Renal pelvis (tissue), 12 donors: Measurements from ENCODE around the gene MASTL. TPM values are rescaled to one million over a fixed set of nuclear protein-coding genes. Genes with fewer than 3 reads are reported as not detected.
A peak's percentile ranks its signal among the peaks of the same experiment; 100 is the strongest.
"Not testable (repeated sequence)": the region's sequence is repeated elsewhere in the genome, so short reads cannot be mapped to it uniquely, and the experiment has no call there.

Experiments
- DNase-seq: peaks from one replicate; pipeline ENCODE4 v3.0.0-alpha.2; 2013
- long read RNA-seq, 16 experiments: transcript quantifications; one replicate each; lab custom pipeline, GENCODE V29; 2026
- polyA plus RNA-seq, 3 donors: library from polyadenylated mRNA; unstranded; fragments of 120-200 nt; gene quantifications; one replicate each; pipeline ENCODE4 v1.2.1, GENCODE V29; 2013; ENCODE audit not compliant: insufficient read length in 3 of 3

The MASTL gene
- polyA plus RNA-seq, result 10 to 100 TPM; 11.5 to 18.2 (median 17.6) TPM
- long read RNA-seq, donor 1, partial matches to known transcripts, result 0 of 7 reads
- long read RNA-seq, donor 1, other reads (novel, unspliced or antisense), result 5 of 7 reads
- long read RNA-seq, donor 2, partial matches to known transcripts, result 0 of 1 reads
- long read RNA-seq, donor 2, other reads (novel, unspliced or antisense), result 0 of 1 reads
- long read RNA-seq, donor 3, result 0 reads
- long read RNA-seq, donor 4, partial matches to known transcripts, result 0 of 1 reads
- long read RNA-seq, donor 4, other reads (novel, unspliced or antisense), result 0 of 1 reads
- long read RNA-seq, donor 5, result 0 reads
- long read RNA-seq, donor 6, result 0 reads
- long read RNA-seq, donor 7, partial matches to known transcripts, result 0 of 2 reads
- long read RNA-seq, donor 7, other reads (novel, unspliced or antisense), result 0 of 2 reads
- long read RNA-seq, donor 8, result 0 reads
- long read RNA-seq, donor 9, partial matches to known transcripts, result 0 of 1 reads
- long read RNA-seq, donor 9, other reads (novel, unspliced or antisense), result 0 of 1 reads
- long read RNA-seq, donor 10, partial matches to known transcripts, result 0 of 1 reads
- long read RNA-seq, donor 10, other reads (novel, unspliced or antisense), result 0 of 1 reads
- long read RNA-seq, donor 11, result 0 reads
- long read RNA-seq, donor 12, result 0 reads
- long read RNA-seq, donor 13, result 0 reads
- long read RNA-seq, donor 14, result 0 reads
- long read RNA-seq, donor 15, partial matches to known transcripts, result 8 of 9 reads
- long read RNA-seq, donor 15, other reads (novel, unspliced or antisense), result 0 of 9 reads
- long read RNA-seq, donor 16, partial matches to known transcripts, result 0 of 1 reads
- long read RNA-seq, donor 16, other reads (novel, unspliced or antisense), result 0 of 1 reads

GRCh38 chr10:27155066-27155754, at the start of gene MASTL:
TSS of gene MASTL (plus strand) at chr10:27155352. CDS start at chr10:27155427, 75 bp downstream.
- peak; percentile 92 for DNase-seq

DNA sequence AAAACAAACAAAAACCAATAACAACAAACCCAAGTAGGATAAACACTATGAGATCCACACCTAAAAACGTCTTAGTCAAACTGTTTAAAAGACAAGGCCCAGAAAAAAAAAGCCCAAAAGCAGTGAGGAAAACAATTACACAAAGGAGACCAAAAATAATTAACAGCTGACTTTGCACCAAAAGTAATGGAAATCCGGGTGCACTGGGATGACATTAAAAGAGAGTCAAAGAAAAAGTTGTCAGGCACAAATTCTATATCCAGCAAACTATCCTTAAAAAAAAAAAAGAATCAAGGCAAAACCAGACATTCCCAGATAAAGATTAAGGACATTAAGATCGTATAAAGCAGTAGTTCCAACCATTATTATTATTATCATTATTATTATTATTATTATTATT, 47.0 kb upstream of the MASTL start:
- no peak for DNase-seq

DNA sequence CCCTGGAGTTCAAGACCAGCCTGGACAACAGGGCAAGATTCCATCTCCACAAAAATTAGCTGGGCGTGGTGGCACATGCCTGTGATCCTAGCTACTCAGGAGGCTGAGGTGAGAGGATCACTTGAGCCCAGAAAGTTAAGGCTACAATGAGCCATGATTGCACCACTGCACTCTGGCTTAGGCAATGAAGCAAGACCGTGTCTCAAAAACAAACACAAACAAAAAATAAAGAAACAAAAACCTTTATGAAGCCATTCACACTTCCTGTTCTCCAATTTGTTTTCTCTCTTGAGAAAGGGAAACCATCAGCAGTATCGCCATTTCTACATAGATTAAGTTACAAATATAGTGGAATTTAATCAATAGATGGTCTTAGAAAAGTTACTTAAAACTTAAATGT, 20.8 kb upstream of the MASTL start:
- DNase-seq, result no peak

DNA sequence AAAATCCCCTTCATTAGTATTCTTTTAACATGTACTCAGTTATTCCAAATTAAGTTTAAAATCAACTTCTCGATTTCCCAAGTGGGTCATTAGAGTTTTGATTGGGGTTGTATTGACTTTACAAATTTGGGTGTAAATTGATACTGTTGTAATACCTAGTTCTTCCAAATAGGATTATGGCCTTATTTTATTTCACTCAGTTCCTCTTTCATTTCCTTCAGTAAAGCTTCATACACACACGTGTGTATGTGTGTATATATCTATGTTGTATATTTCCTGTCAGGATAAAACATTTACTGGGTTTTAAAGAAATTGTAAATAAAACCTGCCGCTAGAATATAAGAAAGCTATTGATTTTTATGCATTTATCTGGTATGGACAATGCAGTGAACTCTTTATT, 16.9 kb upstream of the MASTL start:
- DNase-seq, result no peak

GRCh38 chr10:27143686-27144085, 11.5 kb upstream of the MASTL start:
- no peak for DNase-seq

DNA sequence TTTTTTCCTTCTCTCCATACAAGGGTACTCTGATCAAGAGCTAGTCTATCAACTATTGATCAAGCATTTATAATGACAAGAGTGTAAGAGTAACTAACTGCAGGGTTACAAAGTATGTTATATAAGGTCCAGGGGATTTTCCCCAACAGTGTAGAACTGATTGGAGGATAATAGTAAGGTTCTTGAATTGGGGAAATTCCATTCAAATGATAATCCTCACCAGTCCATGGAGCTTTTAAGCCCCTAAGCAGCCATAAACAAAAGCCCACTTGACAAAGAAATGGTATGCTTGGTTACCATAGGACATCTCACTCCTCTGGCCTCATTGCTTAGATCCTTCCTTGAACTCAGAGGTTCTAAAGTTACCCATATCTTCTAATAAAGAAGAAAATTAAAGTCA, 9.2 kb upstream of the MASTL start:
- DNase-seq, result no peak

DNA sequence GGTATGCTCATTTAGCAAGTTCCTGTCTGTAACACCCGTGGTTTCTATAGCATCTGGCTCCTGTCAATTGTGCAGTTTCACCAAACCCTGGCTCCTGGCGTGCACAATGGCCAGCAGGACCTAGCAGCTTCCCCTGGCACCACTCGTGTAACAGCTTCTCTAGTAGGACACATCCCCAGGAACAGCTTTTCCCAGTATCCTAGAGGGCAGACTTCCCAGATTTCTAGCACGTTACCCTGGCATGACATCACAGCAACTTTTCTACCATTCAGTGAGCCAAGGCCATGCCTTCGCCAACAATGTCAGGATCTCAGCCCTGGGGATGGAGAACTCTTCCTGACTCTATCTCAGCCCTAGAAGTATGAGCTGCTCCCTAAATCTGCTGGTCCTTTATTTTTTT, 7.5 kb upstream of the MASTL start:
- no peak for DNase-seq

- no peak for DNase-seq
Measured at GRCh38 chr10:27150261-27150660, 4.9 kb upstream of the MASTL start.

GRCh38 chr10:27152687-27153086, 2.5 kb upstream of the MASTL start:
- DNase-seq, result no peak

GRCh38 chr10:27153329-27153728, 1.8 kb upstream of the MASTL start:
- no peak for DNase-seq

DNA sequence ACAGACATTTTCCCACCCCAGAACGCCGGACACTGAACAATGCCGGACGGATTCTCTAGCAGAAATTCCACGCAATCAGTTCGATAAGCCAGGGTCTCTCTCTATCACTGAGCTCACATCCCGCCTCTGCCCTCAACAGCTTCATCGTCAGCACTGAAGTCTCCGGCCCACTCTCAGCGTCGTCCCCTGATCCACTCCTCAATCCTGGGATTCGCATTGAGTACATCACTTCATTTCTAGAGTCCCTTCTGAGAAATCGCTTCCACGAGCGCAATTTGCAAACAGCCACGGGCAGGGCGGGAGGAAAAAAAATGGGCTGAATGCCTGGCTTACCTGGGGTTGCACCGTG, 1.3 kb upstream of the MASTL start:
- DNase-seq, result no peak

DNA sequence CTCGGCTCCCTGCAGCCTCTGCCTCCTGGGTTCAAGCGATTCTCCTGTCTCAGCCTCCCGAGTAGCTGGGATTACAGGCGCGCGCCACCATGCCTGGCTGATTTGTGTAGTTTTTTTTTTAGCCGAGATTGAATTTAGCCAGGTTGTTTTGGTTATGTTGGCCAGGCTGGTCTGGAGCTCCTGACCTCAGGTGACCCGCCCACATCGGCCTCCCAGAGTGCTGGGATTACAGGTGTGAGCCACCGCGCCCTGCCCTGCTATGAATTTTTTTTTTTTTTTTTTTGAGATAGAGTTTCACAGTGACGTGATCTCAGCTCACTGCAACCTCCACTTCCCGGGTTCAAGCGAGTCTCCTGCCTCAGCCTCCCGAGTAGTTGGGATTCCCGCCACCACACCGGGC, 1.4 kb downstream of the MASTL start:
- DNase-seq, result not testable (repeated sequence)

DNA sequence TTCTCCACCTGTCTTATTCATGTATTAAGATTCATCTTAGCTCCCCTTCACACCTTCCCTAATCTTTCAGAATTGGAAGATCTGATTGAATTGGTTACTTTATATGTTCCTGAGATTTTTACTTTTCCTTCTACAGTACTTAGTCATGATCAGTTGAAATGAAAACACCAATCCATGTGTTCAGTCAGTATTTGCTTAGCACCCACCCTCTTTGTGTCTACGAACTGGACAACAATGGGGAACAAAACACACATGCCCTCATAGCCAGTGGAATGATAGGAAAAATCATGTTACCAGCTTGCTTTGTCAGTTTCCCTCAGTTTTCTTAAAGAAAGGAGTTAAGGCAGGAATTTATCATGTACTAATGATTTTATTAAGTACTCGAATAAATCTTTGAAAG, 2.0 kb downstream of the MASTL start:
- DNase-seq, result no peak

DNA sequence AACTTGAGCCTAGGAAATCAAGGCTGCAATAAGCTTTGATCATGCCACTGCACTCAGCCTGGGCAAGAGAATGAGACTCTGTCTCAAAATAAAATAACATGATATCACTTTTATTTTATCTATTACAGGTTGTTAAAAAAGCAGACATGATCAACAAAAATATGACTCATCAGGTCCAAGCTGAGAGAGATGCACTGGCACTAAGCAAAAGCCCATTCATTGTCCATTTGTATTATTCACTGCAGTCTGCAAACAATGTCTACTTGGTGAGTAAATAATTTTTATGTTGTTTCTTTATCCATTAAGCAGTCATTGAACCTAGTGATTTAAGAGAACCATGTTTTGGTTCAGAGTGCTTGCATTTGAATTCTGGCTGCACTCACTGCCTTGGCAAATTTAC, 3.3 kb downstream of the MASTL start:
- no peak for DNase-seq

DNA sequence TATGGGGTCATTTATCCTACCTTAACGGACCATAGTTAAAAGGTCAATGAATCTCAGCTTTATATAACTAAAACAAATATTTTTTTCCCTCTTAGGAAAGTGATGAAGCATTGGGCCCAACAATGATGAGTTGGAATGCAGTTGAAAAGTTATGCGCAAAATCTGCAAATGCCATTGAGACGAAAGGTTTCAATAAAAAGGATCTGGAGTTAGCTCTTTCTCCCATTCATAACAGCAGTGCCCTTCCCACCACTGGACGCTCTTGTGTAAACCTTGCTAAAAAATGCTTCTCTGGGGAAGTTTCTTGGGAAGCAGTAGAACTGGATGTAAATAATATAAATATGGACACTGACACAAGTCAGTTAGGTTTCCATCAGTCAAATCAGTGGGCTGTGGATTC, 14.7 kb downstream of the MASTL start:
- DNase-seq, result no peak

GRCh38 chr10:27188259-27188658, 33.1 kb downstream of the MASTL start:
- no peak for DNase-seq

DNA sequence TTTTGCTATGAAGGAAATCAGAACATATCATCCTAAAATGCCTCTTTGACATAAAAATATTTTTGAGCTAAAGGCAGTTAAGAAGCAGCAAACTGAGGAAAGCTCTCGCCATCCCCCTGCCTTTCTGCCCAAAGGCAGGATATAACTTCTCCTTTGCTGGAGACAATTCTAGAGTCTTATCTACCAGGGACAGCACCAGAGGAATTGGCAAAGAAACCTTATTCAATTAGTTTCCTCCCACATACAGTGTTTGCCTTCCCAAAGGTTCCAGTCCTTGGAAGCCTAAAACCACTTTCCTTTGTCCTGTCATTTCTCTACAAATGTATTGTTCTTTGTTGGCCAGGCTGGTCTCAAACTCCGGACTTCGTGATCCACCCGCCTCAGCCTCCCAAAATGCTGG, 33.7 kb downstream of the MASTL start:
- DNase-seq, result no peak

GRCh38 chr10:27190508-27190907, 35.4 kb downstream of the MASTL start:
- DNase-seq, result no peak

GRCh38 chr10:27192284-27192683, 37.1 kb downstream of the MASTL start:
- DNase-seq, result no peak

- DNase-seq, result no peak
Measured at GRCh38 chr10:27197980-27198620, 42.9 kb downstream of the MASTL start.

DNA sequence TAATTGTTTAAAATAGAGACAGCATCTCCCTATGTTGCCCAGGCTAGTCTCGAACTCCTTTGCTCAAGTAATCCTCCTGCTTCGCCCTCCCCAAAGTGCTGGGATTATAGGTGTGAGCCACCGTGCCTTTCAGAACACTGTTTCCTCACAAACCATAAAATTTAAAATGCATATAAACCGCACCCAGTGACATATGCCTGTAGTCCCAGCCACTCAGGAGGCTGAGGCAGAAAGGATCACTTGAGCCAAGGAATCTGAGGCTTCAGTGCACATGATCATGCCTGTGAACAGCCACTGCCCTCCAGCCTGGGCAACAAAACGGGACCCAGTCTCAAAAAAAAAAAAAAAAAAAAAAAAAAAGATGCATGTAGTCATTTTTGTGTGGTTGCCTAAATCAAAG, 48.7 kb downstream of the MASTL start:
- no peak for DNase-seq

DNA sequence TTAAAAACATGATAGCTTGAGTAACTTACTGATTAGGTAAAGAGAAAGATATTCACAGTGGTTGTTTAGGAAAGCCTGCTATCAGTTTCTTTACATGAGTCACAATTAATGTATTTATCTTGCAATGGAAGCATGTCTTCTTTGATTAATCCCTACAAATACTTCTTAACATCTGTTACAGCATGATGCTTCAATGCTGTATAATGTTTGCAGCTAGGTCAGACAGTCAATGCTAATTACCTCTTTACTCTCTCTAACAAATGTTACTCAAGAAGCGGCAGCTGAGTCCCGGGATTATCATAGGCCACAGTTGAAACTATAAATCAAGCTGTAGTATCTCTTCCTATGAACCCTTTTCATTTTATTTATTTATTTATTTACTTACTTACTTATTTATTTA, 52.2 kb downstream of the MASTL start:
- DNase-seq, result no peak
